NK-92 treated with Interleukin-12 subunit alpha and Interleukin-12 subunit beta, amount 100 ng/mL, for 24 hours (cell line): ENCODE results near the gene CHD1L.
"Not testable (repeated sequence)": the region's sequence is repeated elsewhere in the genome, so short reads cannot be mapped to it uniquely, and the experiment has no call there.

Source experiments
- DNase-seq: peaks from one replicate; lab custom pipeline; 2025; lab: John Stamatoyannopoulos, UW

CHD1L gene

DNA sequence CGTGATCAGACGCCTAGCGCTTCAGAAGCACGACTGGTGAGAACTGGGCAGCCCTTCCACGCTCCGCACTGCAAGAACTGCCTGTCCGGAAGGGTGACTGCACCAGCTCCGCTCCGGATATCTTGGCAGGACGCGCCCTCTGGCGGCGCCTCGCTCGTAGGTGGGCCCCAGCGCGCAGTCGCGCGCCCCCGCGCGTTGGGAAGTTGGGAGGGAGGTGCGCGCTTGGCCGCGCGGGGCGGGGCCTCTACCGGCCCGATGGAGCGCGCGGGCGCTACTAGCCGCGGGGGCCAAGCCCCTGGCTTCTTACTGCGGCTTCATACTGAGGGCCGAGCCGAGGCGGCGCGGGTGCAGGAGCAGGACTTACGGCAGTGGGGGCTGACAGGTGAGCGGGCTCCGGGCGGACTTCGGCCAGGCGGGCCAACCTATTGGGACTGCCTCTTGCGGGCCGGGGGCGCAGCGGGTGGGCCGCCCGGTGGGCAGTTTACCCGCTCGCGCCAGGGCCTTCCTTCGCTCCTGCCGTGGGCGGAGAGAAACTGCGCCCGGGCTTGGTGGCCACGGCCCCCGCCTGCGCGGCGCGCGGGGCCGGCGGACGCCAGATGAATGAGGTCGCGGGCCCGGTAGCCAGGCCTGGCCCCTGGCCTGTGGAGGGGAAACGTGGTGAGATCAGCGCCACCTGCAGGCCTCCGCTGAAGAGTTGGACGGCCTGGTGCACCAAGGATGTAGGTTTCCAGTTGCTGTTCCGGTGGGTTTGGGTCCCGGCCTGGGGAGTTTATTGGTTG lies at the start of gene CHD1L:
TSS of gene CHD1L (plus strand) at position 236 of the 779 bp plus-strand sequence. CDS start at position 256, 20 bp downstream.
- DNase-seq = peak; percentile 88

GRCh38 chr1:147197324-147197723 lies 45.2 kb upstream of the CHD1L start:
- DNase-seq = not testable (repeated sequence)

- DNase-seq = no peak
These were observed 41.2 kb upstream of the CHD1L start for GRCh38 chr1:147201276-147201675.

DNA sequence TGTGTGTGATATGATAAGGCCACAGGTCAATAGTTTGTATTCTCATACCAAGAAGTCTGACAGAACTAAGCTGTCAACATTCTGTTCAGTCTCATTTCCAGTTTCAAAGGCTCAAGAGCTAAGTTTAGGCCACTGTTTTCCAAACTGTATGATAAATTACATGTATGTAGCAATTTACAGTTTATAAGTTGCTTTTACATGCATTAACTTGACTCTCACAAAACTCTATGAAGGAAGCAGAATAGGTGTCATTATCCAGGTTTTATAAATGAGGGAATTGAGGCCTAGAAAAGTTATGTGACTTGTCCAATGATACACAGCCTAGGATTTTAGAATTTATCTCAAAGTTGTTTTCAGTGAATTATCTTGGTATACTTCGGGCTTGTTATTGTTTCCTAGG lies 40.7 kb upstream of the CHD1L start:
- no peak for DNase-seq

- DNase-seq = no peak
These were observed 39.9 kb upstream of the CHD1L start for GRCh38 chr1:147202576-147202975.

GRCh38 chr1:147204080-147204479 lies 38.4 kb upstream of the CHD1L start:
- no peak for DNase-seq

- DNase-seq = no peak
These were observed 35.3 kb upstream of the CHD1L start for GRCh38 chr1:147207192-147207591.

GRCh38 chr1:147208619-147209018 lies 33.9 kb upstream of the CHD1L start:
- no peak for DNase-seq

DNA sequence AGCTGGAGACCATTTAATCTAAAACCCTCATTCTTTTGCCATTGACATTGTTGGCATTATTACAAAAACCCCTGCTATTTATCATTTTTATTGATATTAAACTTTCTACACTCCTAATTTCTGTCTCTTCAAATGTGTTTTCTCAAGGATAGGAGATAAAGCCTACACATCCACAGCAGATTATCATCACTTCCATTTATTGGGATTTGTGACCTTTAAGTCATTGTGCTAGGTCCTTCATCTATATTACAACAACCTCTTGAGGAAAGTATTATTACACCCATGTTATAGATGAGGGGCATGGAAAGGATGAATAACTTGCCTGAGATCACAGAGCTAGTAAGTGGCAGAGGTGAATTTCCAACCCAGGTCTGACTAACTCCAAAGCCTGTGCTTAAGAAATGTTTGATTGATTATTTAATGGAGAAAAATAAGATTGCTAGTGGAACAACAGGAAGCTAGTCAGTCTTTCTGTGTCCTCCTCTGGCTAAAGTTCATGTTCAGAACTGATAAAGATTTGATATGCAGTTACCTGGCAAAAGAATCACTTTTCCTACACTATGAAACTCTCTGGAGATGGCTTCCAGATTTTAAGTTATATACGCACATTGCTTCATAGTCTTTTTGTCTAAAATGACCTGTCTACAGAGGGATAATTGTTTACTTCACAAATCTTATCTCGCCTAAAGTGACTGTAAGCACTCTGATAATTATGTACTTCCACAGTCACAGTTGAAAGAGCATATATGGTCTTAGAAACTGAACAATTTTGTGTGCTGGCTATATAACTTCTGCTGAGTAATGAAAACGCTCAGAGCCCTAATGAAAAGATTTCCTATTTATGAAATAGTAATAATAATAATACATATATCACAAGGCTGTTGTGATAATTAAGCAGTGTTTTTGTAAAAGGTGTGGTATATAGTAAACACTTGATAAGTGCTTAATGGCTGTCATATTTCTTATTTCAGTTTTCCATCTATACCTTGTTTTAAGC lies 32.4 kb upstream of the CHD1L start:
- DNase-seq = no peak

- DNase-seq = no peak
These were observed 31.5 kb upstream of the CHD1L start for GRCh38 chr1:147210987-147211386.

DNA sequence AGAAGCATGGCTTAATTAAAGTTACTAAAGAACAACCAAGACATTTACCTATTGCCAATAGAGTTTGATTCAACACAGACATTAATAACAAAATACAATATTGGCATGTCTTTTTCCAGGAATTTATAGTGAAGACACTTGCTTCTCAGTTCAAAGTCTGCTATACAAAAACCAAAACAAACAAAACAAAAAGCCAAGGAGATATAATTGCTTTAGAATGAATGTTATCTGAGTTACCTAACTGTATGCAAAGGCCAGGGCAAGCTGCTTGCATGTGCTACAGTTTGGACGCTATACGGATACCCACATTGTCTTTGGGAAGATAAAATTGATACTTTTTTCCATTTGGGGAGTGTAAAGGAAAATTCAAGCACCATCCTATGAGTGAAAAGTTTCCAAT lies 30.9 kb upstream of the CHD1L start:
- no peak for DNase-seq

DNA sequence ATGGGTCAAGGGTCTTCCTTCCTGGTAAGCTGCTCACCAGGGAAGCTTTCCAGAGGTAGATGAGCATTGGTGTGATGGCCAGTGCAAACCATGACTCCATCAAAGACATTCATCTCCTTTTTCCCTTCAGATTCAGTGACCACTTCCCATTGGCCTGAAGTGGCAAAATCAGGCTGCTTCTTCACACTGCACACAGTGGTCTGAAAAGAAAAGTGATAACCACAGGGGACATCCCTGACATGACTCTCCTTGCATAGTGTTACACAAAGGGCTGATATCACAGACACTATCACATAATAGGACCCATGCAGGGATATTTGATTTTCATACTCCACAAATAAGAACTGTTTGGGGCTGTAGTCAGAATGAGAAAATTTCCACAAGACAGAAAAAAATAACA lies 29.2 kb upstream of the CHD1L start:
- DNase-seq = no peak

- no peak for DNase-seq
These were observed 28.2 kb upstream of the CHD1L start for GRCh38 chr1:147214325-147214724.

GRCh38 chr1:147214842-147215539 lies 27.5 kb upstream of the CHD1L start:
- DNase-seq = no peak

- DNase-seq = no peak
These were observed 27.0 kb upstream of the CHD1L start for GRCh38 chr1:147215540-147215916.

DNA sequence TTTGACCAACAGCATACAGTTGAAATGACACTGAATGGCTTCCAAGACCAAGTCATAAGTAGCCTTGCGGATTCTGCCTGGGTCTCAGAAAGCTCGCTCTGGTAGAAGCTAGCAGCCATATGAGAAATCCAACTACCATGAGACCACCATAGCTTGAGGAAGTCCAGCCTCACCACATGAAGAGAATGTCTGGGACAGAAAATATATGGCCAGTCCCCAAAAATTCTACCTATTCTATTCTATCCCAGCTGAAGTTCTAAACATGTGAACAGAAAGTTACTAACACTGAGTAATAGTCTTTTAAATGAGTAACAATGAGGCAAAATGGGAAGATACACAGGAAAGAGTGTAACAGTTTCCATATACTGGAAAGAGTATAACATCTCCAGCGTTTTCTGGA lies 26.4 kb upstream of the CHD1L start:
- no peak for DNase-seq

- DNase-seq = no peak
These were observed 25.3 kb upstream of the CHD1L start for GRCh38 chr1:147217141-147217540.

GRCh38 chr1:147218606-147219005 lies 23.9 kb upstream of the CHD1L start:
- no peak for DNase-seq

DNA sequence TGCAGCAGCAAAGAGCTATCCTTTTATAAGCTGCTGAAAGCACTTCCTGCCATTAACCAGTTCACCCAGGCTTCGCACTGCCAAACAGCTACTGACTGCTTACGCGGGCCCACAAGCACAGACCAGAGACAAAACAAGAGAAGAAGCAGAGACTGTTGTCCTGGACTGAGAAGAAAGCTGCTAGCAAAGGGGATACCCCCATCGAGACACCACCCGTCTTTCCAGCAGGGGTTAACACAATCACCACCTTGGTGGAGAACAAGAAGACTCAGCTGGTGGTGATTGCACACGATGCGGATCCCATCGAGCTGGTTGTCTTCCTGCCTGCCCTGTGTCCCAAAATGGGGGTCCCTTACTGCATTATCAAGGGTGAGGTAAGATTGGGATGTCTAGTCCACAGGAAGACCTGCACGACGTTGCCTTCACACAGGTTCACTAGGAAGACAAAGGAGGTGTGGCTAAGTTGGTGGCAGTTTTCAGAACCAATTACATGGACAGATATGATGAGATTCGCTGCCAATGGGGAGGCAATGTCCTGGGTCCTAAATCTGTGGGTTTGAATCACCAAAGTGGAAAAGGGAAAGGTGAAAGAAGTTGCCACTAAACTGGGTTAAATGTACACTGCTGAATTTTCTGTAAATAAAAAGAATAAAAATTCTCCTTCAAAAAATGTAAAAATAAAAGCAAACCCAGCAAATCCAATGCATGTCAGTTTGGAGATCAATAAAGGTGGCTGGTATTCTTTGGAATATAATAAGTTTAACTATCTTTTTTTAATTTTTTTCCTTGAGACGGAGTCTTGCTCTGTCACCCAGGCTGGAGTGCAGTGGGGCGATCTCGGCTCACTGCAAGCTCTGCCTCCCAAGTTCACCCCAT lies 18.5 kb upstream of the CHD1L start:
- DNase-seq = no peak

- no peak for DNase-seq
These were observed 17.2 kb upstream of the CHD1L start, which contains the start of gene FMO5 for GRCh38 chr1:147225193-147225730. FMO5 (minus strand) TSS chr1:147225339; CDS start chr1:147225029, 310 bp downstream.

- not testable (repeated sequence) for DNase-seq
These were observed 11.5 kb upstream of the CHD1L start for GRCh38 chr1:147231032-147231431.
